Gastrocnemius medialis (tissue), 4 donors: ENCODE results near the gene RIMBP2. TPM values are rescaled to one million over a fixed set of nuclear protein-coding genes. Genes with fewer than 3 reads are reported as not detected.

ENCODE experiments used
- ATAC-seq, 2 donors: fragments of 150-250 bp; one replicate each; pipeline ENCODE4 v1.9.1; 2016
- DNase-seq, 2 donors: peaks; one replicate each; pipeline ENCODE4 v3.0.0-alpha.2; 2019
- H3K27ac ChIP-seq, 4 donors: fragments of 200-600 bp; sonication (generic); 1 replicate in 1 of 4; 2 replicates in 3 of 4; pipeline ENCODE4 v1.5.1; 2016 to 2018; ENCODE audit warnings: mild to moderate bottlenecking in 2 of 4, moderate library complexity in 1 of 4
- H3K27me3 ChIP-seq, 3 donors: fragments of 200-600 bp; sonication (generic) in 2 of 3; 1 replicate in 1 of 3; 2 replicates in 2 of 3; pipeline versions ENCODE4 v1.5.1 to v1.6.0; 2016 to 2019; ENCODE audit warnings: mild to moderate bottlenecking in 1 of 3, moderate library complexity in 1 of 3
- H3K36me3 ChIP-seq, 2 donors: fragments of 200-600 bp; sonication (generic) in 1 of 2; one replicate each; pipeline ENCODE4 v1.5.1; 2017 to 2018
- H3K4me1 ChIP-seq, 2 donors: fragments of 200-600 bp; sonication (generic) in 1 of 2; one replicate each; pipeline ENCODE4 v1.5.1; 2016 to 2017; ENCODE audit warnings: mild to moderate bottlenecking in 2 of 2
- H3K4me3 ChIP-seq, 4 donors: fragments of 200-600 bp; sonication (generic) in 3 of 4; 1 replicate in 1 of 4; 2 replicates in 3 of 4; pipeline ENCODE4 v1.5.1; 2016 to 2019; ENCODE audit warnings: mild to moderate bottlenecking in 2 of 4
- H3K9me3 ChIP-seq, 3 donors: fragments of 200-600 bp; sonication (generic) in 2 of 3; 1 replicate in 1 of 3; 2 replicates in 2 of 3; pipeline ENCODE4 v1.5.1; 2016 to 2019
- CTCF ChIP-seq, 5 experiments: fragments of 450-650 bp in 3 of 5; fragments of 200-600 bp in 2 of 5; sonication (generic) in 2 of 5; IDR thresholded peaks in 4 of 5; conservative IDR thresholded peaks in 1 of 5; 1 replicate in 4 of 5; 2 replicates in 1 of 5; pipeline ENCODE4 v1.5.1; 2016 to 2019; ENCODE audit warnings: antibody characterized with exemption in 5 of 5, mild to moderate bottlenecking in 3 of 5, moderate library complexity in 3 of 5
- POLR2A ChIP-seq, 2 donors: fragments of 450-650 bp; IDR thresholded peaks; one replicate each; pipeline ENCODE4 v1.6.1; 2017; ENCODE audit warnings: antibody characterized with exemption in 2 of 2, mild to moderate bottlenecking in 2 of 2, moderate library complexity in 2 of 2
- in situ Hi-C, 4 donors: fragments of 200-750 bp; cut with MboI; loops; one replicate each; pipeline versions ENCODE4 v1.15.0 to v1.8.0; 2017; ENCODE audit warnings: low sequenced_read_pairs in 4 of 4
- intact Hi-C: fragments of 100-400 bp; cut with DNase I; formaldehyde crosslinking; loops from one replicate; pipeline ENCODE4 v1.15.1; 2023; ENCODE audit warnings: low total_unique reads
- total RNA-seq, 4 donors: library from RNA; depleted of rRNA; stranded (reverse); fragments of >200 nt; gene quantifications; one replicate each; pipeline versions ENCODE4 v1.1.0 to v1.2.3, GENCODE V29; 2016

RIMBP2 gene
- total RNA-seq, 4 donors from 2014 or later = 0.76 to 2.2 (median 1.2) TPM; not detected in 1

- ATAC-seq (no peak), DNase-seq (no peak)
- no peaks in the 10 kb centered on the region for H3K9me3 ChIP-seq
- H3K27ac ChIP-seq = no peak overlapping the region
- H3K27me3 ChIP-seq = peaks cover 0 to 5% (median 0%) of the 10 kb centered on the region in 3 donors
- no peak for TF ChIP-seq POLR2A (IDR thresholded peaks at IDR 0.05)
- no peak for TF ChIP-seq CTCF (IDR thresholded peaks at IDR 0.05 in 4 of 5, conservative IDR thresholded peaks at IDR 0.05 in 1 of 5)
- in situ Hi-C loops = no loop called here
- H3K4me3 ChIP-seq = no peak overlapping the region
- H3K36me3 ChIP-seq = no peaks in the 10 kb centered on the region
- H3K4me1 ChIP-seq = no peaks in the 10 kb centered on the region
- intact Hi-C loops = no loop called here
Measured at GRCh38 chr12:130364578-130364977, 351.5 kb downstream of the RIMBP2 start.

- Histone ChIP-seq H3K9me3 (no peaks in the 10 kb centered on the region), H3K36me3 (no peaks in the 10 kb centered on the region), H3K4me3 (no peak overlapping the region), H3K4me1 (no peaks in the 10 kb centered on the region), H3K27me3 (peaks cover 5 to 14% (median 13%) of the 10 kb centered on the region in 3 donors), H3K27ac (no peak overlapping the region)
- DNase-seq (no peak), ATAC-seq (no peak)
- in situ Hi-C loops (no loop called here), intact Hi-C loops (no loop called here)
- TF ChIP-seq POLR2A (IDR thresholded peaks at IDR 0.05) (no peak), CTCF (IDR thresholded peaks at IDR 0.05 in 4 of 5, conservative IDR thresholded peaks at IDR 0.05 in 1 of 5) (no peak)
Measured at GRCh38 chr12:130362060-130362459, 354.0 kb downstream of the RIMBP2 start.

GRCh38 chr12:130357729-130358330, 358.3 kb downstream of the RIMBP2 start:
- Histone ChIP-seq H3K27me3 (peaks cover 5 to 25% (median 23%) of the 10 kb centered on the region in 3 donors), H3K36me3 (no peaks in the 10 kb centered on the region), H3K4me1 (no peaks in the 10 kb centered on the region), H3K4me3 (no peak overlapping the region), H3K9me3 (no peaks in the 10 kb centered on the region), H3K27ac (no peak overlapping the region)
- TF ChIP-seq POLR2A (IDR thresholded peaks at IDR 0.05) (no peak), CTCF (IDR thresholded peaks at IDR 0.05 in 4 of 5, conservative IDR thresholded peaks at IDR 0.05 in 1 of 5) (no peak)
- intact Hi-C loops = no loop called here
- in situ Hi-C loops = no loop called here
- DNase-seq = no peak
- no peak for ATAC-seq

GRCh38 chr12:130357241-130357640, 358.9 kb downstream of the RIMBP2 start:
- H3K27ac ChIP-seq = no peak overlapping the region
- in situ Hi-C loops = no loop called here
- no peaks in the 10 kb centered on the region for H3K9me3 ChIP-seq
- no peak for TF ChIP-seq POLR2A (IDR thresholded peaks at IDR 0.05)
- no peak for TF ChIP-seq CTCF (IDR thresholded peaks at IDR 0.05 in 4 of 5, conservative IDR thresholded peaks at IDR 0.05 in 1 of 5)
- no peaks in the 10 kb centered on the region for H3K4me1 ChIP-seq
- DNase-seq (no peak), ATAC-seq (no peak)
- intact Hi-C loops = no loop called here
- H3K4me3 ChIP-seq = no peak overlapping the region
- no peaks in the 10 kb centered on the region for H3K36me3 ChIP-seq
- H3K27me3 ChIP-seq = peaks cover 5 to 29% (median 23%) of the 10 kb centered on the region in 3 donors

GRCh38 chr12:130356222-130356621, 359.9 kb downstream of the RIMBP2 start:
- H3K4me1 ChIP-seq = no peaks in the 10 kb centered on the region
- TF ChIP-seq CTCF (IDR thresholded peaks at IDR 0.05 in 4 of 5, conservative IDR thresholded peaks at IDR 0.05 in 1 of 5) (no peak), POLR2A (IDR thresholded peaks at IDR 0.05) (no peak)
- H3K27ac ChIP-seq = no peak overlapping the region
- no peak overlapping the region for H3K4me3 ChIP-seq
- ATAC-seq = no peak
- no peaks in the 10 kb centered on the region for H3K36me3 ChIP-seq
- H3K27me3 ChIP-seq = peaks cover 5 to 30% (median 23%) of the 10 kb centered on the region in 3 donors
- no peaks in the 10 kb centered on the region for H3K9me3 ChIP-seq
- intact Hi-C loops = no loop called here
- in situ Hi-C loops = no loop called here
- no peak for DNase-seq
